ENCODE data around the gene ZSCAN9. TPM values are rescaled to one million over a fixed set of nuclear protein-coding genes. Genes with fewer than 3 reads are reported as not detected.

The ZSCAN9 gene
- total and polyA plus RNA-seq, 2 of the 13 experiments (the other 11 are each of a cell fraction or from before 2014, with no cell fraction given), result 14.6 to 17.8 TPM

DNA sequence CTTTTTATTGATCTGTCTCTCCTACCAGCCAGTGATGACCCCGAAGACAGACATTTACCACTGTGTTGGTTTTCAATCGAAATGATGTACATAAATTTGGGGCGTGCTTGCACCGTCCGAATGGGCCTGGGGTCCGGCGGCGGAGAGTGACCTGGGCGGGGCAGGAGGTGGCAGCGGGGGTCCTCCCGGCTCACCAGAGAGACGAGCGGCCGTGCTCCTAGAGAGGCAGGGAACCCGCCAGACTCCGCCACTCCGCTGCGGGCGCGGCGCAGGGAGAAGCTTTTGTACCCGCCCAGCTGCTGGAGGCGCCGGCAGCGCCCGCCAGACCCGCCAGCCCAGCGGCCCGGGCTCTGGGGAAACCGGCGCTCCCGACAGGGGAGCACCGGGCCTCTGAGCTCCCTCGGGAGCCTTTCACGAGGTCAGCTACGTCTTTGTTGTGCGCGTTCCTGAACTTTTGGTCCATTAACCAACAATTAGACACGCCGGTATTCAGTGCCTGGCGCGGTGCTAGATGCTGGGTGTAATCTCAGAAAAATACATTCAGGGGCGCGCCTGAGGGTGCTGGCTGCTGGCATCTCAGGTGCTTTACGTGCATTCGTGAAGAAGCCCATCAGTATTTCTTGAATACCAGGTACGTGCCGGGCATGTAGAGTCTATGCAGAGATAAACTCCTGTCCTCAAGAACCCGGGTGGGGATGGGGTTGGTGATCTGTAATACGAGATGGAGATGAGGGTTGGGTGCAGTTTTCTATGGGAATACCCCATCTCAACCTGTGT lies 56.4 kb downstream of the ZSCAN9 start, which contains the start of gene PGBD1 (continued):
- TF ChIP-seq ZFP37 (CRISPR knock-in tag; IDR thresholded peaks at IDR 0.05; ENCODE audit: borderline replicate concordance) (0 out of 2 replicates have a peak, but pooled peaks have one; percentile 26), ZNF121 (CRISPR knock-in tag; IDR thresholded peaks at IDR 0.05) (no peak; the same call in 1 of the 2 replicates), ETS1 (CRISPR knock-in tag; IDR thresholded peaks at IDR 0.05) (no peak), GATAD2A (CRISPR knock-in tag; IDR thresholded peaks at IDR 0.05) (peak; percentile 58), ZBED4 (CRISPR knock-in tag; IDR thresholded peaks at IDR 0.05; ENCODE audit: borderline replicate concordance) (peak; percentile 70; the same call in 1 of the 2 replicates), PHF8 (CRISPR knock-in tag; IDR thresholded peaks at IDR 0.05) (peak; percentile 89), ZNF598 (CRISPR knock-in tag; IDR thresholded peaks at IDR 0.05; ENCODE audit: borderline replicate concordance) (peak; percentile 92; the same call in 1 of the 2 replicates), ZNF362 (CRISPR knock-in tag; IDR thresholded peaks at IDR 0.05; ENCODE audit: borderline replicate concordance) (no peak; the same call in 1 of the 2 replicates), GZF1 (CRISPR knock-in tag; IDR thresholded peaks at IDR 0.05) (peak; percentile 68; the same call in 1 of the 2 replicates), ZEB1 (IDR thresholded peaks at IDR 0.05; ENCODE audit: insufficient replicate concordance, low read depth) (peak; percentile 69), ARNT (IDR thresholded peaks at IDR 0.05) (no peak), ZFP36L2 (CRISPR knock-in tag; IDR thresholded peaks at IDR 0.05) (no peak), NFYB (CRISPR knock-in tag; IDR thresholded peaks at IDR 0.05) (no peak), ZNF574 (CRISPR knock-in tag; IDR thresholded peaks at IDR 0.05) (peak; percentile 100), MTF2 (CRISPR knock-in tag; IDR thresholded peaks at IDR 0.05; ENCODE audit: borderline replicate concordance) (peak; percentile 38; the same call in 1 of the 2 replicates), PPARG (CRISPR knock-in tag; conservative IDR thresholded peaks at IDR 0.05) (no peak), PLSCR1 (CRISPR knock-in tag; IDR thresholded peaks at IDR 0.05; ENCODE audit: borderline replicate concordance) (no peak), U2AF1 (optimal IDR thresholded peaks at IDR 0.05; ENCODE audit: low read depth, low read length) (no peak), ZNF614 (CRISPR knock-in tag; IDR thresholded peaks at IDR 0.05; ENCODE audit: borderline replicate concordance) (peak; percentile 72; the same call in 1 of the 2 replicates), ZNF3 (CRISPR knock-in tag; IDR thresholded peaks at IDR 0.05) (no peak)
